NCI-H510A treated with DMSO at 0.1 percent for 48 hours (cell line): Measurements from ENCODE around the gene SBF1.
"Not testable (repeated sequence)": the region's sequence is repeated elsewhere in the genome, so short reads cannot be mapped to it uniquely, and the experiment has no call there.

Experiments
- DNase-seq: peaks from one replicate; lab custom pipeline; 2025; lab: John Stamatoyannopoulos, UW

The SBF1 gene

DNA sequence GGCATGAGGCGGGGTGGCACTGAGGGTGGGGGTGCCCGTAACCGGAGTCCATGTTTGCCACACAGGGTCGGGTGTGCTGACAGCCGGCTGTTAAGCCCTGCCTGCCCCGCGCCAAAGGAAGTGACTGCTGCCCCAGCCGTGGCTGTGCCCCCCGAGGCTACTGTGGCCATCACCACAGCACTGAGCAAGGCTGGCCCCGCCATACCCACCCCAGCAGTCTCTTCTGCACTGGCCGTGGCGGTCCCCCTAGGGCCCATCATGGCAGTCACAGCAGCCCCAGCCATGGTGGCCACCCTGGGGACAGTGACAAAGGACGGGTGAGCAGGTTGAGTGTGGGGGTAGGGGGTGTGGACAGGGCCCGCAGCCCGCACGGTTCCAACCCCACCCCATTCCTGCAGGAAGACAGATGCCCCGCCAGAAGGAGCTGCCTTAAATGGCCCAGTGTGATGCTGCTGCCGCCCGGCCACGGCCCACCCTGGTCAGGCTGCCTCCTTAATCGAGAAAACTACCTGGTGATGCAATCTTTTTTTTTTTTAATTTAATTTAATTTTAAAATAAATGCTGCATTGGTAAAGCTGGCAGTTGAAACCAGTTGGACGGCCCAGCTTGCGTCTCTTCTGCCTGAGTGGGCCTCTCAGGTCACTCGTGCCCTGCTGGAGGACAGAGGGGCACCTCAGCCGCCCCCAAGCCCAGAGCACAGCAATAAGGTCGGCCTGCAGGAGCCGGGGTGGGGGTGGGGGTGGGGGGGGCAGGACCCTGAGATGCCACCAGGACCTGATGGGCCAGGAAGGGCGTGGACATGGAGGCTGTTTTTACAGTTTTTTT, 30.8 kb downstream of the SBF1 start:
- DNase-seq = no peak

DNA sequence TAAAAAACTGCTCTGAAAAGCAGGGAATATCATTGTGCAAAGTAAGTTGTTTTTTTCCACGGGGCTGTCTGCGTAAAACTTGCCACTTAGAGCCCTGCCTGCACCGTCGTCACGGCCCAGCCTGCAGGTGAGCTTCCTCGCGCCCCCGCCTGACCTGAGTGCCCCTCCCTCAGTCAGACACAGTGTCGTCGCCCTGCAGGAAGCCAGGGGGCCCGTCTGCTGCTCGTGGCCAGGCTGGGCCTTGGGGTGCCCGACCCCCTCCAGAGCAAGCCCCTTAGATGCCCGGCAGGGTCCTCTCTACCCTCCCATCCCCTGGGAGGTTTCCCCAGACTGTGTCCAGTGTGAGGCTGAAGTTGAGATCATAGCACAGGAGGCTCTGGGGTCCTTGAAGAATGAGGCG, 31.6 kb downstream of the SBF1 start:
- DNase-seq = no peak

DNA sequence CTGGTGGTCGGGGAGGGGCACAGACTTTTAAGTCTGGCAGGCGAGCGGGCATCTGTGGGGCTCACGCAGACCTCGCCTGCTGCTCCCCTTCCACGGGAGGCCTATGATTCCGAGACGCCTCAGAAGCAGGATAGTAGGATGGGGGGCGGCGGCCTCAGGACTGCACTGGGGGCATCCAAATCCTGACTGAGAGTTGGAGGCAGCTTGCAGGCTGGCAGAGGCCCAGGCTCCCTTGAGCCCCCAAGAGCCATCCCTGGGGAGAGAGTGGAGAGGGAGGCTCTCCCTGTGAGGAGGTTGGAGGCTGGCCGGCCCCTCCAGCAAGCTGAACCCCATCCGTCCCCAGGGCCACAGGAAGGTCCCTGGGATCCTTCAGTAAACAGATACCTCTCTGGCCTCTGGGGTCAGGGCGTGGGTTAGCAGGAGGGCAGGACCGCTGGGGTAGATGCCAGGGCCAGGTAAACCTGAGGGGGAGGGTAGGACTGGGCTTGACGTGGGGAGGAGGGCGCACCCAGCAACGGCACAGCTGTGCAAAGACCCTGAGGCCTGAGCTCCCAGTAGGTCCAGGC, 33.3 kb downstream of the SBF1 start:
- no peak for DNase-seq

DNA sequence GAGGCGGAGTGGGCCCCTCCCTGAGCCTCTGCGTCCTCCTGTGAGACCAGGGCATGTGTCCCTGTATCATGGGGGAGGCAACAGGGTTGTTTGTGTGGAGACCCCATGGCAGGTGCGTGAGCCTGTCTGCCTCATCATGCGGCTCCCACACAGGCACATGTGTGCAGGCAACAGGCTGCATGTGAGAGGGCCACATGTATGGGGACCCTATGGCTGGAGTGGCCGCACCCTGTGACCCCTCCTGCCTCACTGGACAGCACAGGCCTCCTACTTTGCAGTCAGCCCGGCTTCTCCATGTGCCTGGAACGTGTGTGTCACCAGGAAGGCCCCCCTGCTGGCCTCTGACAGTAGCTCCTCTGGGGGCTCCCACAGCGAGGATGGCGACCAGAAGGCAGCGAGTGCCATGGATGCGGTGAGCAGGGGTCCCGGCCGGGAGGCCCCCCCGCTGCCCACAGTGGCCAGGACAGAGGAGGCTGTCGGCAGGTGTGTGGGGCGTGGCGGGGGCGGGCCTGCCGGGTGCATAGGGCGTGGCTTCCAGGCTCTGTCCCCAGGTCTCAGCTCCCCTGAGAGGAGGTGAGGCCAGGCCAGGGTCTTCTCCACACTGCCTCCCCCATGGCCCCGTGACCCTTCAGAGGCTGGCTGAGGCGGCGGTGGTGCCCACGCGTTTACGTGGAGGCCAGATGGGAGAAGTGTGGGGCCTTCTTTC, 34.1 kb downstream of the SBF1 start:
- DNase-seq = no peak

DNA sequence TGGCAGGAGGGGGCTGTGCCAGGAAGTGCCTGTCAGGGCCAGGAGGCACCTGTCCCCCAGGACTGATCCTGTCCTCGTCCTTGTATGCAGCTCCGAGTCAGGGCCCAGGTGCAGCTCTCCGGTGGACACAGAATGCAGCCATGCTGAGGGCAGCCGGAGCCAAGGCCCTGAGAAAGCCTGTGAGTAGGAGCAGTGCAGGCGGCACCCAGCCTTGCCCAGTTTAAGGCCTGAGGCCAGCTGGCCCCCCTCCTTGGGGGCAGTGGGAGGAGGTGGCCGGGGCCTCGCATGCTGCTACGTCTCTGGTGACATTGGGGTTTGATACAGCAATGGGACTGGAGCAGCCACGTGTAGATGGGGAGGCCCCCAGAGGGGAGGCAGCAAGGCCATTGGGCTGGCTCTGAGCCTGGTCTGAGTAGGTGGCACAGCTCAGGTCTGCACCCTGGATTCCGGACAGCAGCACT, 34.9 kb downstream of the SBF1 start:
- no peak for DNase-seq

DNA sequence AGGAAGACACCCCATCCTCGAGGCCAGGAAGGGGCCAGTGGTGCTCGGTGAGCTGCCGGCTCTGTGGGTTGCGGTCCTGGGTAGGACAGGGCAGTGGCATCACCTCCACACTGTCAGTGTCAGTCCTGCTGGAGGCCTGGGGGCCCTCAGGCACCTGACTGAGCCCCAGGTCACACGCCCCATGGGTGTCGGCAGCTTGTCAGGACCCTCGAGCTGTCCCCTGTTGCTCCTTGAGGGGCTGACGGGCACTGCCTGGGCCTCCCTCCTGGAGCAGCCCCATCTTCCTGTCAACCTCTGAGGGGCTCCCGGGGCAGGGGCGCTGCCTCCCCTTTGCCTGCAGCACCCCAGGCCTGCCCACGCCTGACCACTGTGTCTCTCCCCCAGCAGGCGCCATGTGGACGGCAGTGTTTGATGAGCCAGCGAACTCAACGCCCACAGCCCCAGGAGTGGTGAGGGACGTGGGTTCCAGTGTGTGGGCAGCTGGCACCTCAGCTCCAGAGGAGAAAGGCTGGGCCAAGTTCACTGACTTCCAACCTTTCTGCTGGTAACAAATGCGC, 35.4 kb downstream of the SBF1 start:
- DNase-seq = no peak

DNA sequence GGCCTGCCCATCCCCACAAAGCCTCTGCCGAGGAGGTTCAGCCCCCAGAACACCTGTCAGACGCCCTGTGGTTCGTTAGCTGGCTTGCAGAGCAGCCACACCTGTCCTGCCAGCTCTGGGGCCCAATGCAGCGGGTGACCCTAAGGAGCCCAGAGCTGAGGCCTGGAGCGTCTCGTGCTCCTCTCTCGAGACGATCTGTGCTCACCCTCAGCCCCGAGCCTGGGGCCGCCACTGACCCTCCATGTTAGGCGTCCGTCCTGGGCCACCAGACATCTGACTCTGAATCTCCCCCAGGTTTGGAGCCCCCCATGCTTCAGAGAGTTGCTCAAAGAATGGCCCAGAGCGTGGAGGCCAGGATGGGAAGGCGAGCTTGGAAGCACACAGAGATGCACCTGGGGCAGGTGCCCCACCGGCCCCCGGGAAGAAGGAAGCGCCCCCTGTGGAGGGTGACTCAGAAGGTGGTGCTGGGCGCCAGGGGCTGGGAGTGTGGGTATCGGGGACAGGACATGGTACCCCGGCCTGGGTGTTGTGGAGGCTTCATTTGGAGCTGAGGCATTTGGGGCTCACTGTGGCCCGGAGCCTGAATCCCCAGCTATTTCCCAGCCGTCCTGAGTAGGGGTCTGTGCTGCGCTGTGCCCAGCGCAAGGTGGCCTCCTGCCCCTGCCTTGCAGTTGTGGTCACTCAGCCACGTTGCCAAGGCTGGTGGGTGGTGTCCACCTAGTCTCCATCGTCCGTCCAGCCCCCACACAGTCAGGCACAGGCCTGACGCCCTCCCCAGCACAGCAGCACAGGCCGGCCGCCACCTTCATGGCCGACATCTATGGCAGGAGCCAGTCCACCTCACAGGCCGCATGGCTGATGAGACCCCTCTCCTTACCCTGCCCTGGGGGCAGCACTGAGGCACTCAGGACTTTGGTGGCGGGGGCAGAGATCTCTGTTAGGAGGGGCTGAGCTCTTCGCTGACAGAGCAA, 36.2 kb downstream of the SBF1 start:
- DNase-seq = no peak

DNA sequence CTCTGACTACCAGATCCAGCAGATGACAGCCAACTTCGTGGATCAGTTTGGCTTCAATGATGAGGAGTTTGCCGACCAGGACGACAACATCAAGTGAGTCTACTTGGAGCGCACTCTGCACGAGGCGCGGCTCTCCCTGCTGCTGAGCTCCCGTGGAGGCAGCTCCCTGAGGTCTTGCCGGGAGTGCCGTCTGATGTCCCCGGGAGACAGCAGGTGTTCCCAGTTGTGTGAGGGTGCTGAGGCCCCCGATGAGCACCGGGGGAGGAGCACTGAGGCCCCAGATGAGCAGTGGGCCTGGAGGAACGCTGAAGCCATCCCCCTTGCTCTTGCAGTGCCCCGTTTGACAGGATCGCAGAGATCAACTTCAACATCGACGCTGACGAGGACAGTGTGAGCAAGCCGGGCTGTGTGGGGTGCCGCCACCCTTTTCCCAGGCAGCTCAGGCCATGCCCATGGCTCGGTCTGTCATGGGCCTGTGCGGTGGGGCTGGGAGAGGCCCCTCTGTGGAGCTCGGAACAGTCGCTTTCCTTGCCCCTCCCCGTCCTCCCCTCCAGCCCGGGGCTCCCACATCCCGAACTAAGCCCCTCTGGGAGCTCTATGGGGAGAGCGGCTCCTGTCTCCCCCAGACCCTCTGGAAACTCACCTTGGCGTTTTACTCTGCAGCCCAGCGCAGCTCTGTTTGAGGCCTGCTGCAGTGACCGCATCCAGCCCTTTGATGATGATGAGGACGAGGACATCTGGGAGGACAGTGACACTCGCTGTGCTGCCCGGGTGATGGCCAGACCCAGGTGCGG, 37.1 kb downstream of the SBF1 start:
- no peak for DNase-seq

DNA sequence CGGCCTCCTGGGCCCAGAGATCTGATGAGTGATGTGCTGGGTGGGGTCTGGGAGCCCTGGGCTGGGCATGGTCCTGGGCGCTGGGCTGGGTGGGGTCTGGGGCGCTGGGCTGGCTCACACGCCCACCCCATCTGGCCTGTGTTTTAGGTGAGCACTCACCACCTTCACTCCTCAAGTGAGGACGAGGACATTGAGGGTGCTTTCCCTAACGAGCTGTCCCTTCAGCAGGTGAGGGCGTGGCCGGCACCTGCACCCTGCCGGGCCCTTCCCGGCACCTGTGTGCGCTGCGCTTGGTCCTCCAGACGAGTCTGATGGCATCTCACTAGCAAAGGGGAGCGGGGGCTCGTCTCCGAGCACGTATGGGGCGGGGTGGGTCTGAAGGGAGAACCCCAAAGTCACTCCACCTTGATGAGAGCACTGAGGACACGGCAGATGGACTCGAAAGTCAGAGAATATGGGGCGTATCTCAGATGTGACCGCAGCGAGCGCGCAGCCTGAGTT, 37.9 kb downstream of the SBF1 start:
- DNase-seq = no peak

DNA sequence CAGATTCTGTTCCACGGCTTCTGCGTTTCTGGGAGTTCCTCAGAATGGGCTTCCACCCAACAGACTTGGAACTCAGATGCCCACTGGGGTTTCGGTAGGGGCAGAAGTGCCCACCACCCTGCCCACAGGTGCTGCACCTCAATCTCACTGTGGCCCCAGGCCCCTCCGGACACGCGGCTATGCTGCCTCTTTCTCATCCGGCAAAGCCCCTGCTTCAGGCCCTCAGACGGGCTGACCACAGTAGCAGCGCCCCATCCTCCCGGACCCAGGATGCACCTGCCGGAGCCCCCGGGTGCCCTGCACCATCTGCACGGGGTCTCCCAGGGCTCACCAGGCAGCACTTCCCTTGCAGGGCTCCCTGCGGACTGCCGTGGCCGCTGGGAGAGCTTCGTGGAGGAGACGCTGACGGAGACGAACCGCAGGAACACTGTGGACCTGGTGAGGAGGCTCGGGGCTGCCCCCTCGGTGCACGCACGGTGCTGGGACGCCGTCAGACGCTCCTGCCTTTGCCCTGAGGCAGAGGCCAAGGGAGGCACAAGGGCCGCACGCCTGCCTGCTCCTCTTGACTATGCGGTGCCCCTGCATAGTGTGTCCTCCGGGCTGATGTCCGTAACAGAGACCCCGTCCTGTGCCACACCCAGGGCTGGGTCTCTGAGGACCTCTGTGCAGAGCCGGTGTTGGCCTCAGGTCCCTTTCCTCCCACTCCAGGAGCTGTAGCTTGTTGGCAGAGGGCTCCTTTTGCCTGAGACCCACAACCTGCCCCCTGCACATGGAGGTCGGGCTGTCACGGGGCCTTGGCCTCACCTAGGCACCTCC, 38.6 kb downstream of the SBF1 start:
- no peak for DNase-seq

DNA sequence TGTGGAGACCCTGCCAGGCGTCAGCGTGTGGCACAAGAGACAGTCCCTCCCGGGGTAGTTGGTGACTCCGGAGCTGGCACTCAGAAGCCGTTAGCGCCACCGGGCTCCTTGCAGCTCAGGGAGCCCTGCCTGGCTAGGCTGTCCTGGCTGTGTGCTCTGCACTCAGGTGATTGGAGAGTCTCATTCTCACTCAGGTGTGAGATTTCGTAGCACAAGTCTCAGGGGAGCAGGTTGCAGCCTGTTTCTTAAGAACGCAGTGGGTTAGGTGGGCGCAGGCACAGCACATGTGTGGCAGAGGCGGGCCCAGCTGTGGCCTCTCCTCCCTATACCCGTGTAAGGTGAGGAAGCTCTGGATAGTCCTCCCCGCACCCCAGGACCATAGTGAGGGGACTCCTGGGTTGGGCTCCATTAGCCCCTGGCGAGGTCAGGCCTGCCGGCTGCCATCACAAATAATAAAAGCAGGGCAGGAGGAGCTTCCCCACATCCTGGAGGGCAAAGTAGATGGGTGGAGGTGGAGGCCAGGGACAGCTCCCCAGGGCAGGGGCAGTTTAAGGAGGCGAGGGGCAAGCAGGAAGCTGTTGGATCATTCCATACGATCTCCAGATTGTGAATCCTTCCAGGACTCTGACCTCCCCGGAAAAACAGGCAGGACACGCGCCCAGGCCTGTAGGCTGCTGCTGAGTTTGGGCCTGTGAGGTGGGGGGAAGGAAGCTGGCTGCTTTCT, 39.4 kb downstream of the SBF1 start:
- DNase-seq = no peak

DNA sequence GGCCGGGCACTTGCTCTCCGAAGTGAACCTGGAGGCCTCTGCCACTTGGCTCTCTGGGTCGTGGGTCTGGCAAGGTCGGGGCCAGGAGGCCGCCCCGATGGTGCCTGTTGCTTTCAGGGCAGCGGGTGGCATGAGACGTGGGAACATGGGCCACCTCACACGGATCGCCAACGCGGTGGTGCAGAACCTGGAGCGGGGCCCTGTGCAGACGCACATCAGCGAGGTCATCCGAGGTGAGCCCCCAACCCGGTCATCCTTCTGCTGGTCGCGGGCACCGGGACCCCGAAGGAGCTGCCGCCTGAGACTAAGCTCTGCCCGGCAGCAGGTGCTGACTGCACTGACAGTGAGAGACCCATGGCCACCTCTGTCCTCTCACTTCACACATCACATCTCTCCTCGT, 40.0 kb downstream of the SBF1 start:
- no peak for DNase-seq

DNA sequence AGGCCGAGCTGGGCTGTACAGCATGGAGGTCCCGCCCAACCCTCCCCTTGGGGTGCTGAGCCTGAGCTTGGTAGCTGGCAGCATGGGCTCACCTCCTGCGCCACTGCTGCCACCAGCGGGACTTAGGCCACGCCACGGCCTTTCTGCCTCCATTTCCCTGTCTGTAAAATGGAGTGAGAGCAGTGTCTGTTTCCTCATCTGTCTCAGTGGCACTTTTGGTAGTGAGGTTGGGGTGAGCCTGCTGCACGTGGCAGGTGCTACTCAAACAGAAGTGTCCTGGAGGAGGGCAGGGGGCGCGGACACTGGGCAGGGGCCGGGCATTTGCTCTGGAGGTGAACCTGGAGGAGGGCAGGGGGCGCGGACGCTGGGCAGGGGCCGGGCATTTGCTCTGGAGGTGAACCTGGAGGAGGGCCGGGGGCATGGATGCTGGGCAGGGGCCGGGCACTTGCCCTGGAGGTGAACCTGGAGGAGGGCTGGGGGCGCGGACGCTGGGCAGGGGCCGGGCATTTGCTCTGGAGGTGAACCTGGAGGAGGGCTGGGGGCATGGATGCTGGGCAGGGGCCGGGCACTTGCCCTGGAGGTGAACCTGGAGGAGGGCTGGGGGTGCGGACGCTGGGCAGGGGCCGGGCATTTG, 41.8 kb downstream of the SBF1 start:
- DNase-seq = not testable (repeated sequence)

DNA sequence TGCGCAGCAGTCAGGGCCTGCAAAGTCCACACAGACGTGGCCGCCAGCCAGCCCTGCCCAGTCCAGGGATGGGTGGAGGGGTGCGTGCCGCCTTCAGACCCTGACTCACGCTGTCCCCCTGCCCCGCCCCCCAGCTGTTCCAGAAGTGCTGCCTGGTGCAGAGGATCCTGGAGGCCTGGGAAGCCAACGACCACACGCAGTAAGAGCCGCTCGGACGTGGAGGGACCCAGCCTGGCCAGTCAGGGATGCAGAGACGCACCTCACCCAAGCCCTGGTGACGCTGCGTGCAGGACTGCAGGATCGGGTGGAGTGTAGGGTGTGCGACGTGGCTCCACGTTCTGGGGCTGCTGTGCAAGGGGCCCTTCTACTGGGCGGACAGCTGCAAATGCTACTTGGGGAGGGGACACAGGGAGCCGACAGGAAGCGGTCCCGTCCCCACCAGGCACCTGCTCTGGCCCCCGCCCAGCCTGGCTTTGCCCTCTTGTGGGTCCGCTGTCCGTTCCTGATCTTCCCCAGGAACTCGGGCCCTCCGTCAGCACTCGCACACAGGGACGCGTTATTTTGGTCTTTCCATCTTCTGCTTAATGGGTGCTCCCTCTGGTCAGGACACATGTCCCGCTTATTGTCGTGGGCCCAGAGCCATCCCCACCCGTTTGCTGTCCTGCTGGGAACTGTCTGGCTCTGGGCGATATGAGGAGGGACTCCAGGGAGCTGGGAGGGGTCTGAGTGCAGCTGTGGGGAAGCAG, 42.5 kb downstream of the SBF1 start:
- DNase-seq = no peak

DNA sequence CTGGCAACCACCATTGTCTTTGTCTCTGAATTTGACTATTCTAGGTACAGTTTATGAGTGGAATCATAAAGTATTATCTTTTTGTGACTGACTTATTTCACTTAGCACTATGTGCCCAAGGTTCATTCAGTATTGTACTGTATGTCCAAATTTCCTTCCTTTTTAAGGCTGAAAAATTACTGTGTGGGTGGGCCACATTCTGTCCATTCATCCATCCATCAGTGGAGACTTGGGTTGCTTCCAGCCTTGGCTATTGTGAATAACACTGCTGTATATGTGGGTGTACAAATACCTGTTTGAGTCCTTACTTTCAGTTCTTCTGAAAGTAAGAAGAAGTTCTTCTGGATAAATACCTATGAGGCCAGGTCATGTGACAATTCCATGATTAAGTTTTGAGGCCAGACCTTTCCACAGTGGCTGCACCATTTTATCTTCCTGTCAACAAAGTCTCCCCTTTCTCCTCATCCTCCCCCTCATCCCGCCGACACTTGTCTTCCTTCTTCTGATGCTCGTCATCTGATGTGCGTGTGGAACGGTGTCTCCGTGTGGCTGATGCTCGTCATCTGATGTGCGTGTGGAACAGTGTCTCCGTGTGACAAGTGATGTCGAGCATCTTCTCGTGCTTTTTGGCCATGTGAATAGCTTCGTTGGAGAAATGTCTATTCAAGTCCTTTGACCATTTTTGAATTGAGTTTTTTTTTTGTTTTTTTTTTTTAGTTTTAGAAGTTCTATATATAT, 49.5 kb downstream of the SBF1 start:
- no peak for DNase-seq

DNA sequence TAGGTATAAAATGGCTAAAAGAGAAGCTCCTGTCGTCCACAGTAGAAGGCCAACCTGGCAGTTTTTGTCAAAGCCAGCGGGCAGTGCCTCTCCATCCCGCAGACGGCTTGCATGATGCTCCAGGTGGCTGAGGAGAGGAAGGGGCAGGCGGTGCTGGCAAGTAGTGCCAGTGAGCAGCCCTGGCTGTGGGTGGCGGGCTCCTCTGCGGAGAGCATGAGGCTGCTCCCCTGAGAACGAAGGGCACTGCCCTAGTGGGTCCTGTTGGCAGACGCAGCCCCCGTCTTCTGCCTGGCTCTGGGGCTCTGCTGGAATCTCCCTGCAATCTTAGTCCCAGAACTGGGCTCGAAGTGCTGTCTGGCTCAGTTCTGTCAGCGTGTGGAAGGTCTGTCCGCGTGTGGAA, 50.9 kb downstream of the SBF1 start:
- no peak for DNase-seq
